NCI-H2196 treated with DMSO at 0.1 percent for 48 hours (cell line): ENCODE data around the gene USP7.

Experiments used
- DNase-seq: peaks from one replicate; lab custom pipeline; 2025; ENCODE audit not compliant: unreplicated experiment; lab: John Stamatoyannopoulos, UW

USP7 gene

DNA sequence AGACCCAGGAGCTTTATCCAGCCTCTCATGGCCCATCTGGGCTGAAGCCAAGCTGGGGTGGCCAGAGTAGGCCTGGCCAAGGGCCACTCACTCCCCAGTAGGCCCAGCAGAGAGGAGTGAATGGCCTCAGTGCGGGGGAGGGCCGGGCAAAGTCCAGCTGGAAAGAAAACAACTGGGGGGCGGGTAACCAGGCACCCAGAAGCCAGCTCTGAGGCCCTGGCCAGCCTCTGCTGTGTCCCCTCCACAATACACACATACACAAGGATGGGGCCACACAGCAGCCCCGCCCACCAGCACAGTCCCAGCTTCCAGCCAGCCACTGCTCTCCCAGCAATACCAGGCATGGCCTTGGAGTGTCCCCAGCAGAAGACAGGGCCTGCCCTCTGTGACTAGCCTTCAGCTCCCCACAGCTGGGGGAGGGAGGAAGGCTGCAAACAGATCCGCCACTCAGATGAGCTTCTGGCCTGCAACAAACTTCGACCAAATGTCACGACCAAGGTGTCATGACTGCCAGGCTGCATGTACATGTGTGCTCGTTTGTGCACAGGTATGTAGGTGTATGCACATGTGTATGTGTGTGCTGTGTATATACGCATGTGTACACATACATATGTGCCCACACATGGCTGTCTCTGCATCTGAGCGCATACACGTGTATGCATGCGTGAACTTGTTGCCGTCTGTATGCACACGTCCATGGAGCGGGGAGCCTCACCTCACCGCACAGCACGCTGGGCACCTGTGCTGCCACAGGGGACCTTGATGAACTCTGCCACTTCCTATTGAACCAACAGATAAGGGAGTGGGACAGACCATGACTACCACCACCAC lies 99.9 kb downstream of the USP7 start:
- DNase-seq = no peak

DNA sequence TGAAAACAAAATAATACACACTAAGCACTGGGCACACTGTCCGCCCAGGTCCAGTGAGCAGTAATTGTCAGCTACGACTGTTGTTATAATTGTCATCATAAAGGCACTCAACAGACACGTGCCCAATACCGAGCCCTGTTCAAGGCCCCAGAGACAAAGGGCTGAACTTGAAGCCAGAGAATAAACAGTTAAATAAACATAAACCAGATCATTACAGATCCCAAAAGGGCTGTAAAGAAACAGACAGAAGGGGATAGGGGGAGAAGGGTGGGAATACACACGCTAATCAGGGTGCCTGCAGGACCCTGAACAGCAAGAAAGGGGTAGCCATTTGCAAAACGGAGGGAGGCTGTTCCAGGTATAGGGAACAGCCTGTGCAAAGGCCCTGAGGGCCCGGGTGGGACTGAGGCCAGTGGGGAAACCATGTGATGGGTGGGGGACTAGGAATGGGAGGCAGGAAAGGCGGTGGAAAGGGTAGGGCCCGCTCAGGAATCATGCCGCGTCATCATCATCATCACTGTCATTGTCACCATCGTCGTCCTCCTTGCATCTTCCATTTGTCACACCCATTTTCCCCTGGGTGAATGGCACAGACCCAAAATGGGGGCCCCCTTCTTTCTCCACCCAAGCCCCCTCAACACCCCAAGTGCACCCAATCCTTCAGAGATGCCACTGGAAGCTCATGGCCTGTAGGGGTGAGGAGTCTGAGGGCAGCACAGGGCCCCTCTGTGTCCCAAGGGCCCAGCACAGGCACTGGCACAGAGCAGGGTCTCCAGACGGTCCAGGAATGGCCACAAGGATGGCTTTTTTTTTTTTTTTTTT lies 101.2 kb downstream of the USP7 start:
- DNase-seq = no peak

DNA sequence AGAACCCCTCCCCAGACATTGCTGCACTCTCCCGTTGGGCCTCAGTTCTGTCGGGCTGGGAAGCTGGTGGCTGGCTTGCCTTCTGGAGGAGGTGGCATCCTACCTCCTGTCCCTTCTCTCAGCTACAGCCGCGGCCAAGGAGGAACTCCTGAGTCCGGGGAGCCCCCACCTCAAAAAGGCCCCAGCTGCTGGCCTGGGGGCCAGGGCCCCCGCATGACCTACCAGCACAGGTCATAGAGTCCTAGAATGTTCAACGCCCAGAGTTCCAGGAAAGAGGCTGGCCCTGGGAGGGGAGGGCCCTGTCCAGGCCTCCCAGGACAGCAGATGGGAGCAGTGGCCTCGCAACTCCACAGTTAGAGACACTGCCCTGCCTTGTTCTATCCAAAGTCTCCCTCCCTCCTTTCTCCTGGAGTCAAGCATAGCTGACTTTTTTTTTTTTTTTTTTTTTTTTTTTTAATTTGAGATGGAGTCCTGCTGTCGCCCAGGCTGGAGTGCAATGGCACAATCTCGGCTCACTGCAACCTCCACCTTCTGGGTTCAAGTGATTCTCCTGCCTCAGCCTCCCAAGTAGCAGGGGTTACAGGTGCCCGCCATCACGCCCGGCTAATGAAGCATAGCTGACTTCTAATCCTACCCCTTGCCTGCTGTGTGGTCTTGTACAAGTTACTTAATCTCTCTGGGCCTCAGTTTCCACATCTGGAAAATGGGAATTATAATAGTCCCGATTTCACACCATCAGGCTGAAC lies 102.0 kb downstream of the USP7 start:
- DNase-seq = no peak

DNA sequence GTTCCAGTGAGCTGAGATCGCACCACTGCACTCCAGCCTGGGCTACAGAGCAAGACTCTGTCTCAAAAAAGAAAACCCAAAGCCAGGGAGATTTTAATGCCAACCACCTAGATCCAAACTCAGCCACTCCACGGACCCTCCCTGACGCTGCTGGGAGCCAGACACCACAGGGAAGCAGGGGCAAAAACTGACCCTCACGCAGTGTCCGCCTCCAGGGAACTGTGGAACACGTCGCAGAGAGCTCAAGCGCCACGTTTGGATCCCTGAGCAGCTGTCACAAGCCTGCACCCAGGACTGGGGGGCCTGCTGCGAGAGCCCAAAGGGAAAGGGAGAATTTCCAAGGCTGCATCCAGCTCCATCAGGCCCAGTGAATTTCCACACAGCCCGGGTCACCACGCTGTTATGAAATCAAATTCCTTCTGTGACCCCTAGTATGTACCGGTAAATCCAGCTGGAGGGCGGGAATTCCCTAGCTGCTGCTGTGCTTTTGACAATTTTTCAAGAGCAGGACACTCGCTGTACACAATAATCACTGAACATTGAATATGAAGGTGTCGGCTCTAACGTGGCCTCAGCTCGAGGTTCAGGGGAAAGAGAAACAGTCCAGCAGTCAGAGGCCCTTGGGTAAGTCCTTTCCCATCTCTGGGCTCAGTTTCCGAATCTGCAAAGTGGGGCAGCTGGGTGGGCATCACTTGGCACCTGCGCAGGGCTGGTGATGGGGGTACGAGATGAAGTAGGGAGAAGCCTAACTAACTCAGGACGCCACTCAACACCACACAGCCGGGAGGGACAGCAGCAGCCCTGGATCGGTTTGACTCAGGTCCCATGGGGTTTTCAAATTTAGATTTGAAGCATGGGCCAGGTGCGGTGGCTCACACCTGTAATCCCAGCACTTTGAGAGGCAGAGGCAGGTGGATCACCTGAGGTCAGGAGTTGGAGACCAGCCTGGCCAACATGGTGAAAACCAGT lies 103.5 kb downstream of the USP7 start:
- DNase-seq = no peak

DNA sequence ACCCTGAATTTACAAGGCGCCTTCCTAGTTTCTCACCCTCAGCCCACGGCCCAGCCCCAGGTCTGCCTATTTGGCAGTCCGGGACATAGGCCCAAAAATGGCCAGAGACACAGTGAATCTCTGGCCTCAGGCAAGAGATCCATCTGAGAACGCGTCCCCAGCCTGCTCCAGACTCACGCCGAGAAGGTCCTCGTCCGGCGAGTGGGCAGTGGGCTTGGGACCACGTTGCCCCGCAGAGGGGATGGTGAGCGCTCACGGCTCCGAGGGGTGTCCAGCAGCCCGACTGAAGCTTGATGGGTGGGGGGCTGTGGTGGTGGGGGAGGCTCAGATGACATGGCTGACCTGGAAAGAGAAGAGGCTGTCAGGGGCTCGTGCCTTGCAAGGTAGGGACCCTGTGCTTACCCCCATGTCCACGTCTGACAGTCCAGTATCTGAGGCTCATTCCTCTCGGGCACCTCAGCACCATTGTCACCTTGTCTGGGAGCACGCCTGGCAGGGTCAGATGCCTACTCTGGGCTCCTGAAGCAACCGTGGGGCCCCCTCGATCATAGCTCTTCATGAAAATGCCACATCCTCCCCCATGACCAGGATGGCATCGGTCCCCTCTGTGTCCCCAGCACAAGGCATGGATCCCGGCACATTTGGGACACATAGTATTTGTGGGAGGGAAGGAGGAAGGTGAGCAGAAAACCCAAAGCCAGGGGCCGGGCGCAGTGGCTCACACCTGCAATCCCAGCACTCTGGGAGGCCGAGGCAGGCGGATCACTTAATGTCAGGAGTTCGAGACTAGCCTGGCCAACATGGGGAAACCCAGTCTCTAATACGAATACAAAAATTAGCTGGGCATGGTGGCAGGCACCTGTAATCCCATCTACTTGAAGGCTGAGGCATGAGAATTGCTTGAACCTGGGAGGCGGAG lies 104.5 kb downstream of the USP7 start:
- DNase-seq = no peak

DNA sequence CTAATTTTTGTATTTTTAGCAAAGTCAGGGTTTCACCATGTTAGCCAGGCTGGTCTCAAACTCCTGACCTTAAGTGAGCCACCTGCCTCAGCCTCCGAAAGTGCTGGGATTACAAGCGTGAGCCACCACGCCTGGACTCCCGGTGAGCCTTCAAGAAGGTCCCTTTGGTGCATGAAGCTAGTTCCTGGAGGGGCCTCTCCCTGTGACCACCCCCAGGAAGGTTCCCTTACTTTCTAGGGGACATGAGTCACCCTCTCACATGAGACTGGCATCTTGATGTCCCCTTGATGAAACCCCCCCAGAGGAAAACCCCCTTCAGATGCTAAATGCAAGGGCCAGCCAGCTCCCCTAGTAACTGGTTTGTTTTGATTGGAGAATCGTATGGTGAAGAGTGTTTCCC lies 107.7 kb downstream of the USP7 start:
- DNase-seq = no peak

DNA sequence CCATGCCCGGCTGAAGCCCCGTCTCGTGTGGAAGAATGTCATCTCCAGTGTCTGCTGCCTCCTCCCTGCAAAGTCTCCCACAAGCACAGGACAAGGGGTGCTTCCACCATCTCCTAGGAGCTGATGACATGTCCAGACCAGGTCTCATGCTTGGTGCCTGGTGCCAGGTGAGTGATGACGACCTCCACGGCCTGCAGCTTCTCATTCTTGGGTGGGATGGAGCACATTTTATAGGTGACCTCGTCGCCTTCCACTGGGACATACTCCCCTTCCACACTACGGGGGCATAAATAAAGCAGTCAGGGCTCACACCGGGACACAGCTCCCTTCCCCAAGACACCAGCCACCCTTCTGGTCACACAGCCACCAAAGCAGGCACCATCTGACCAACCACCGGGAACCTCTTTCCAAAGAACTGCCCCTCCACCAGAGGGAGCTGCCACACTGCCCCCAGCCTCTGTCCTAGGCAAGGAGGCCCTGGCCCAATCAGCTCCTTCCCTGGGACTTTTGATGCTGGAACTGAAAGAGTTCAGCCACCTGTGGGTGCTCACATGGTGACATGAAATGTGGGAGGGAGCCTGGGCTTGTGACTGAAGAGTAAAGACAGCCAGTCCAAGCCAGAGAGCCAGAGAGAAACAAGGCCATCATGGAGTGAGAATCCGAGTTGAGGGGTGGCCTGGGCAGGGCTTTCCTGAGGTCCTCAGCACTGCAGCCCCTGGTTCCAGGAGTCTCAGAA lies 108.5 kb downstream of the USP7 start:
- DNase-seq = no peak

DNA sequence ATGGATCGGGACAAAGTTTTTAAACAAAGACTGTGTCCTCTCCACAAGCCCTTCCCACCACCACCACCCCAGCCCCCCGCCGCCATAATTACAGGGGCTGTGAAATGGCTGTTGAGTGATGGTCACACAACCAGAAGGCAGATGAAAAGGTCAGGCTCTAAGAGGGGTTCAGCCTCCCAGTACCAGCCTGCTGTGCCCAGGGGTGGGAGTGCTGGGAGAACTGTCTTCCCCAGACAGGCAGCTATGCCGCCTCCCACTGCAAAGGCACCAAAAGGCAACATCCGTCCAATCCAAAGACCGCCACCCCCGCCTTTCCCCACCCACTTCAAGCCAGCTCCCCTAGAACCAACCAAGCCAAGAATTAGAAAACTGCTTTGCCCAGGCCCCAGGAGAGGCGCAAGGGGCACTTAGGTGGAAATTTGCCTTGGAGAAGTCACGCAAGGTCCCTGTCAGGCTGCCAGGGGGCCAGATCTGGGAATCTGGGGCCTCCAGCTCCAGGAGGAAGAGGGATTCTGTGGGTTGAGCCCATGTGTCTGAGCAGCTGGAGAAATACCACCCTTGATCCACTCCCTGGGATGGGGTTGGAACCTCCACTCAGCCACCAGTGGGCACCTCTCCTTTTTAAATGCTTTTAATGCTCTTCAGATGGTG lies 109.3 kb downstream of the USP7 start:
- no peak for DNase-seq

DNA sequence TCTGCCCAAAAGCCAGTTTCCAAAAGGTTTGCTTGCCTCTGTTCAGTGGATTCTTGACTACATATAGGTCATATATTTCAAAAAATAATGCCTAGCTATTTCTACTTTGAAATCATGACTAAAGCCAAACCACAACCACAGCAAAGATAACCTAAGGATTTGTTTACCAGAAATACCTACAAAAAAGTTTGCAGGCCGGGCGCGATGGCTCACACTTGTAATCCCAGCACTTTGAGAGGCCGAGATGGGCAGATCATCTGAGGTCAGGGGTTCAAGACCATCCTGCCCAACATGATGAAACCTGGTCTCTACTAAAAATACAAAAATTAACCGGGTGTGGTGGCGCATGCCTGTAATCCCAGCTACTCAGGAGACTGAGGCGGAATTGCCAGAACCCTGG lies 110.1 kb downstream of the USP7 start:
- DNase-seq = no peak

DNA sequence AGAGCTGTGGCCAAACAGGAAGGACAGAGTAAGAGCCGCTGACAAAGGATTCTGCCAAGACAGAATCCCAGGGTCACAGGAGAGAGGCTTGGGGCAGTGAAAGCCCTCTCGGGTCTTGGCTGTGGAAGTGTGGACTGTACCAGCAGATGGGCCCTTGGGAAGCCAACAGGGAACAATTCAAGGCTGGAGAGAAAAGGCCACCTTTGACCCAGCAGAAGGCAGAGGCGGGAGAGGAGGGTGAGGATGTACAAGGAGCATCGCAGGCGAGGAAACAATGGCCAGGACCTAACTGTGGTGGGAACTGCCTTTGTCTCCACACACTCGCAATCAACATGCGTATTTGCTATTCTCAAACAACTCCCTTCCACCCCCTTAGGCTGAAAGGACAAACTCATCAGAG lies 110.6 kb downstream of the USP7 start:
- no peak for DNase-seq

DNA sequence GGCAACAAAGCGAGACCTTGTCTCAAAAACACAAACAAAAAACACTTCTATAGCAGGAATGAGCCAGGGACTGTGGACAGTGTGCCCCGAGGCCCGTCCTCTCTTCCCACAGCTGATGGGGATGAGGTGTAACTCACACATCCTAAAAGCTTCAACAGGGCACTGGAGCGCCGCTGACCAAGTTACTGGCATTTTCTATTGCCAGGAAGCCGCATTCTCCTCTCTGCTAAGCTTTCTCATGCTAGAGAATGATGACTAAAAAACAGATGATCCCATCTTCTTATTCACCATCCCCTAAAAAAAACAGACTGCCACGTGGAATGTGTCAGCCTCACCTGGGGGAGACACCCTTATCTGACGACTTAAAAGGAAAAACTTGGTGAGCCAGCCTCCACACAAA lies 111.2 kb downstream of the USP7 start:
- no peak for DNase-seq

DNA sequence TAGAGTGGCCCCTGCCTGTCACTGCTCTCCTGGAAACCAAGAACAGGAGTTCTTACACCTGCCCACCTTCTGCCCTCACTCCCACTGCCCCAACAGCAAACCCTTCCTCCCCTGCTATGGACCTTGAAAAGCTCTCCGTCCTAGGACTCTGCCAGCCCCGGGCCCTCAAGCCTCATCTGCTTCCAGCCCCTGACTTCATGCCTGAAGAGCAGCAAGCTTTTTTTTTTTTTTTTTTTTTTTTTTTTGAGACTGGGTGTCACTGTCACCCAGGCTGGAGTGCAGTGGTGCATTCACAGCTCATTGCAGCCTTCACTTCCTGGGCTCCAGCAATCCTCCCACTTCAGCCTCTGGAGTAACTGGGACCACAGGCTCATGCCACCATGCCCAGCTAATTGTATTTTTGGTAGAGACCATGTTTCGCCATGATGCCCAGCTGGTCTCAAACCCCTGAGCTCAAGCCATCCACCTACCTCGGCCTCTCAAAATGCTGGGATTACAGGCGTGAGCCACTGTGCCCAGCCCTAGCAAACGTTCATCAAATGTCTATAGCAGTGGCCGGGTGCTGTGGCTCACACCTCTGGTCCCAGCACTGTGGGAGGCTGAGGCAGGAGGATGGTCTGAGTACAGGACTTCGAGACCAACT lies 111.8 kb downstream of the USP7 start:
- no peak for DNase-seq

DNA sequence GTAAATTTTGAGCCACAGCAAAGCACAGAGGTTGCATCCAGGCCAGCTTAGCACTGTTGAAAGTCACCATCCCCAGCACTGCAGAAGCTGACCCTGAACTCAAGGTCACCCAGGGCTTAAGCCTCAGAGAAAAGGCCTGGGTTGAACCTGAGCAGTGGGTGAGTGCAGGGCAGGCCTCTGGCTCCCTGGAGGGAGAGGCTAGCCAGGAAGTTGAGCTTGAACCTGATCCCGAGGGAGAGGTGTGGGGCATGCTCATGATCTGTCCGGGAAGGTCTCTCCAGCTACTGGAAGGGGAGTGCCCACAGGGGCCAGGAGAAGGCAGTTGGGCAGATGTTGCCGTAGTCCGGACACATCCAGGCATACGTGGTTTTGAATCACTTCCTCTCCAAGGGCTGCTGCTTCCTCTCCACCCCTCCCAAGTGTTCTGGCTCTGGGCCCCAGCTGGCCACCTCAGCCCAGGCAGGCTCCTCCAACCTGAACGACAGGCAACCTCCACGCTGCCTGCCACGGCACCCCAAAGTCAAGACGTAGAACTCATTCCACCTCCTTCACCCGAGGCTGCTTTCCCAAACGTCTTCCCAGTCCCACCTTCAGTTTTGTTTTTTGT lies 113.3 kb downstream of the USP7 start:
- DNase-seq = no peak

DNA sequence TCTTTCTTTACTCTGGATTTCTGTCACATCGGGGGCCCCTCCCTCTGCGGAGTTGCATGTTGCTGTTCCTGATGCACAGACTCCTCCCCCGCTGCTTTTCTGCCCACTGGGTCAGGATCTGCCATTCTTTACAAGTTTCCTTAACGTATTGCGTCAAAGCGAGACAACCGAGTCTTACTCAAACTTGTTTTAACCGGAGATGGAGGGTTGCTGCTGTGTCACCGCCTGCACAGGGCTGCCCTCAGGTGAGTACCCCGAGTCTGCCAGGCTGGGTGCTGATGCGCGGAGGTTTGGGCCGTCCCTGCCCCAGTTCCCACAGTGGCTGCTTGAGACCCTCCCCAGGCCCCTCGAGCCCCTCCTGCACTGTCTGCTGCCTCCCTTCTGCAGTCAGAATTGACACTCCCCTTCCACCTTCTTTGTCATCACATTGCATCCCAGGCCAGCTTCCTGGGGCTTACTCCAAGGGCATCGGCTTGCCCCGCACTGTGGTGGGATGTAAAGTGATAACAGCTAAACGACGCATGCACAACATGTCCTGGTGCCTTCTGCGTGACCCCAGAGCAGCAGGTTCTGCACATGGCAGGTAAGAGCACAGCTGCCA lies 114.2 kb downstream of the USP7 start:
- no peak for DNase-seq

DNA sequence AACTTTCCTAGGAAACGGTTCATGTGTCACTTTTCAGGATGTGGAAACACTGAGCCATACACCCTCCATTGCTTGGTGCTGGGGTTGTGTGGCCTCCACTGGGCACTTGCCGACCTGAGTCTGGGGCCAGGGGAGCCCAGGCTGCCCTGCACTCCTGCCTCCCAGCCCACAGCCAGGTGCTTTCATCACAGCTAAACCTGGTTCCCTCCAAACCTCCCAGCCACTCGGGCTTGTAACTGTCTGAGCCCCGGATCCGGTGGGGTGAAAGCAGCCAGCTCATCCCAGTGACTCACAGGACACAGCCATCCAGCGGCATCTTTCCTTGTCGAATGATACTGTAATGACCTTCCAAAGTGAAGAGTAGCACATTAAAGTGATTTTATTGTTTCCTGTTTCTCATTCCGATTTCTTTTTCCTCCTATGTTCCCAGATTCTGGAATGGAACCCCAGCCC lies 114.7 kb downstream of the USP7 start:
- no peak for DNase-seq

DNA sequence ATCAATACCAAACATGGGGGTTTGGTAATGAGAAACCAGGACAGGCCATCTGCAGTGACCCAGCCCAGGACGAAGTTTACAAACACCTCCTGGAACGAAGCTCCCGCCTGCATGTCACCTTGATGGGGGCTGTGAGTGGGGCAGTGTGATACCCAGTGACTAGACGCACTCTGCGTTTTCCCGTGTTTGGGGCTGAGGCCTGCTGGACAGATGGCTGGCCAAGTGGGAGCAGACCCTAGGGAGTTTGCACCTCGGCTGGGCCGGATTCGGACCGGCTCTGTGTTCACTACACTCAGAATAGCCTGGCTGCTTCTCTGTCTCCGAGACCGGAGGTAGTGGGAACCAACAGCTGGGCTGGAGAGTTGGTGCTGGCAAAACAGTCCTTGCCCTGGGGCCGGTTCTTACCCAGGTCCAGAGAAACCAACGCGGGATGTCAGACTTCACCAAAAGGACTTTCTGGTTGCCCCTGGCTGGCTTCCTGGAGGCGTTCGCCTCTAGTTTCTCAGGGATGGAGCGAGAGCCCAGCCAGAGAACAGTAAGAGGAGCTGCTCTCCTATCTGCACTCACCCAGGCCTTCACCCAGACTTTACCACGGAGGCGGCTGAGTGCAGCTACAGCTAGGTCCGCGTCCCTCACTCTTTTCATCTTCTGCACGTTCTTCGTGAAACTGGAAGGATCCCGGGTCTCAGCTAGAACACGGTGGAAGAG lies 115.3 kb downstream of the USP7 start:
- DNase-seq = no peak
